Measurements from ENCODE around the gene RUNX1. TPM values are rescaled to one million over a fixed set of nuclear protein-coding genes. Genes with fewer than 3 reads are reported as not detected.

The RUNX1 gene
- total and polyA plus RNA-seq, 2 donors (not counting 1 experiment from before 2014, with no cell fraction given) = 26.3 to 73.0 TPM

DNA sequence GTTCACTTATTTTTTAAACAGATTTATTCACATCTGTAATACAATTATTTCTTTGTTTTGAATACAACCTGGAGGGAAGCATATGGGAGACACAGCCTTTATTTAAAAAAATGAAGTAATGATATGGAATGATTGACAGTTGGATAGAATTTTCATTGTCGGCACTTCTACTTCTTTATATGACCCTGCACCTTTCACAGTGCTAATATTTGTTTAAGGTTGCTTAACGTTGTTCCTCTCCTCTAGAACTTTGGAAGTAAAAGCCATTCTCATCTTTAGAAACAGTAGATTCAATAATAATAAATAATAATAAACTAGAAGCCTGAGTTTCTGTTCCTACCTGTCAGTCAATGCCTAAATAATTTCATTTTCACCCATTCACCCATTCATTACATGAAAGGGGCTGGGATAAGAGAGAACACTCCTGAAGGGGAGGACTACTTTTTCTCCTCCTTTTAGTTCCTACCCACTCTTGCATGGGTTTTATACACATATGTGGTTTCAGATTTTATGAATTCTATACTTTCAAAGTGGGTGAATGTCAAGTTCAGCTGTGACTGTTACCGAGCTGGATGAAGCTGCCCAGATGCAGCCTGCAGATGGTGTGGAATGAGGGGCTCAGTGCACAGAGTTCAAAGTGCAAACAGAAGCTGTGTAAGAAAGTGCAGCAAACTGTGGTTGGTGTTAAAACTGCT is 9.4 kb downstream of the RUNX1 start:
- Histone ChIP-seq H3K27ac (ENCODE audit: low read length in 2 of 2) (no peak overlapping the region), H2AFZ (ENCODE audit: insufficient read depth, low read depth, low read length, poor library complexity, severe bottlenecking) (no peak overlapping the region)
- 0% methylated on average over 1 of the region's 3 CpGs for WGBS (ENCODE audit: insufficient coverage)

More for the DNA sequence above, 9.4 kb downstream of the RUNX1 start:
- Histone ChIP-seq H3K36me3 (replicated peaks in 1 of 2; ENCODE audit: control extremely low read depth in 1 of 2, control insufficient read depth in 1 of 2, extremely low read depth in 1 of 2, insufficient read depth in 2 of 2, low read length in 1 of 2) (peaks cover 0 to 39% of the 10 kb centered on the region in 2 experiments), H3K4me3 (ENCODE audit: control extremely low read depth in 1 of 5, extremely low read depth in 1 of 5, insufficient read depth in 1 of 5, low read depth in 2 of 5, low read length in 4 of 5) (no peak overlapping the region), H3K9ac (ENCODE audit: low read length) (no peak overlapping the region), H4K20me1 (ENCODE audit: control insufficient read depth, insufficient read depth, low read length, poor library complexity, severe bottlenecking) (peaks cover 93% of the 10 kb centered on the region), H3K4me2 (replicated peaks; ENCODE audit: low read depth, low read length, poor library complexity, severe bottlenecking) (peak overlapping the region; percentile 2), H3K27me3 (replicated peaks in 1 of 4; ENCODE audit: control extremely low read depth in 1 of 4, control insufficient read depth in 3 of 4, insufficient read depth in 4 of 4, low read length in 3 of 4) (no peaks in the 10 kb centered on the region), H3K79me2 (ENCODE audit: control insufficient read depth, insufficient read depth, low read length) (peaks cover 99% of the 10 kb centered on the region), H3K9me3 (ENCODE audit: control extremely low read depth in 1 of 3, control insufficient read depth in 2 of 3, insufficient read depth in 1 of 3, low read length in 2 of 3) (no peaks in the 10 kb centered on the region), H3K4me1 (ENCODE audit: control insufficient read depth in 2 of 2, insufficient read depth in 2 of 2, low read length in 2 of 2) (peaks cover 49 to 61% of the 10 kb centered on the region in 2 donors)
- DNase-seq = no peak
- CTCF ChIA-PET = interaction anchor here (0.9 to 2.5 kb wide), 4 partner anchors 56 to 361 kb away, joined by 3 to 10 read pairs (median 4); no protein-coding TSS in a partner anchor
- Mint-ChIP-seq H3K4me1 (peaks cover 68% of the 10 kb centered on the region), H3K27ac (no peak overlapping the region), H3K4me3 (peak overlapping the region; percentile 68), H3K27me3 (no peaks in the 10 kb centered on the region), H3K9me3 (ENCODE audit: insufficient read depth) (no peaks in the 10 kb centered on the region)
- TF ChIP-seq, protein P1, sequence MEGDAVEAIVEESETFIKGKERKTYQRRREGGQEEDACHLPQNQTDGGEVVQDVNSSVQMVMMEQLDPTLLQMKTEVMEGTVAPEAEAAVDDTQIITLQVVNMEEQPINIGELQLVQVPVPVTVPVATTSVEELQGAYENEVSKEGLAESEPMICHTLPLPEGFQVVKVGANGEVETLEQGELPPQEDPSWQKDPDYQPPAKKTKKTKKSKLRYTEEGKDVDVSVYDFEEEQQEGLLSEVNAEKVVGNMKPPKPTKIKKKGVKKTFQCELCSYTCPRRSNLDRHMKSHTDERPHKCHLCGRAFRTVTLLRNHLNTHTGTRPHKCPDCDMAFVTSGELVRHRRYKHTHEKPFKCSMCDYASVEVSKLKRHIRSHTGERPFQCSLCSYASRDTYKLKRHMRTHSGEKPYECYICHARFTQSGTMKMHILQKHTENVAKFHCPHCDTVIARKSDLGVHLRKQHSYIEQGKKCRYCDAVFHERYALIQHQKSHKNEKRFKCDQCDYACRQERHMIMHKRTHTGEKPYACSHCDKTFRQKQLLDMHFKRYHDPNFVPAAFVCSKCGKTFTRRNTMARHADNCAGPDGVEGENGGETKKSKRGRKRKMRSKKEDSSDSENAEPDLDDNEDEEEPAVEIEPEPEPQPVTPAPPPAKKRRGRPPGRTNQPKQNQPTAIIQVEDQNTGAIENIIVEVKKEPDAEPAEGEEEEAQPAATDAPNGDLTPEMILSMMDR (IDR thresholded peaks at IDR 0.05) = no peak
- TF ChIP-seq EZH2 (IDR thresholded peaks at IDR 0.05; ENCODE audit: borderline replicate concordance, insufficient read depth, low read depth, low read length, poor library complexity, severe bottlenecking) = no peak
- intact Hi-C loops (cut with micrococcal nuclease) = loop anchor here (10.0 kb wide), 1 partner anchor 1215 kb away; no protein-coding TSS in a partner anchor
- POLR2A ChIA-PET = interaction anchor here (0.7 kb wide), 1 partner anchor 396 kb away, joined by 3 read pairs; no protein-coding TSS in a partner anchor
- no peak for ATAC-seq (ENCODE audit: low read depth)

All from B cell (primary cell).